ENCODE measurements around the gene SLC8A2.

Gene SLC8A2

GRCh38 chr19:47429140-47429793 lies 42.4 kb downstream of the SLC8A2 start:
- FAIRE-seq, result no peak
- no peak for DNase-seq (ENCODE audit: insufficient read length, low spot score)

GRCh38 chr19:47428177-47428894 lies 43.4 kb downstream of the SLC8A2 start:
- FAIRE-seq (peak; percentile 91), DNase-seq (ENCODE audit: insufficient read length, low spot score) (peak; percentile 86)
- no peak for TF ChIP-seq POLR2A (IDR thresholded peaks at IDR 0.05; ENCODE audit: low read depth, low read length)

More at GRCh38 chr19:47429140-47429793, 42.4 kb downstream of the SLC8A2 start:
- no peak for TF ChIP-seq POLR2A (IDR thresholded peaks at IDR 0.05; ENCODE audit: low read depth, low read length)

GRCh38 chr19:47427241-47428176 lies 44.2 kb downstream of the SLC8A2 start:
- FAIRE-seq, result no peak
- TF ChIP-seq POLR2A (IDR thresholded peaks at IDR 0.05; ENCODE audit: low read depth, low read length), result no peak
- peak; percentile 56 for DNase-seq (ENCODE audit: insufficient read length, low spot score)

- no peak for TF ChIP-seq POLR2A (IDR thresholded peaks at IDR 0.05; ENCODE audit: low read depth, low read length)
- FAIRE-seq, result no peak
- no peak for DNase-seq (ENCODE audit: insufficient read length, low spot score)
These were observed 48.4 kb downstream of the SLC8A2 start for GRCh38 chr19:47423203-47423882.

- DNase-seq (ENCODE audit: insufficient read length, low spot score) (no peak), FAIRE-seq (no peak)
- TF ChIP-seq POLR2A (IDR thresholded peaks at IDR 0.05; ENCODE audit: low read depth, low read length), result no peak
These were observed 49.1 kb downstream of the SLC8A2 start for GRCh38 chr19:47422417-47423163.

- no peak for TF ChIP-seq POLR2A (IDR thresholded peaks at IDR 0.05; ENCODE audit: low read depth, low read length)
- DNase-seq (ENCODE audit: insufficient read length, low spot score), result no peak
- FAIRE-seq, result no peak
These were observed 49.8 kb downstream of the SLC8A2 start for GRCh38 chr19:47421844-47422395.

- FAIRE-seq, result no peak
- DNase-seq (ENCODE audit: insufficient read length, low spot score), result no peak
- no peak for TF ChIP-seq POLR2A (IDR thresholded peaks at IDR 0.05; ENCODE audit: low read depth, low read length)
These were observed 50.4 kb downstream of the SLC8A2 start for GRCh38 chr19:47421244-47421786.

GRCh38 chr19:47419789-47420188 lies 51.9 kb downstream of the SLC8A2 start:
- no peak for TF ChIP-seq POLR2A (IDR thresholded peaks at IDR 0.05; ENCODE audit: low read depth, low read length)
- DNase-seq (ENCODE audit: insufficient read length, low spot score) (no peak), FAIRE-seq (no peak)

GRCh38 chr19:47419030-47419783 lies 52.5 kb downstream of the SLC8A2 start, which contains the start of gene MEIS3:
Gene MEIS3 (minus strand): TSS chr19:47419527. CDS start chr19:47419081, 446 bp downstream.
- no peak for DNase-seq (ENCODE audit: insufficient read length, low spot score)
- 0 out of 2 replicates have a peak, but pooled peaks have one; percentile 22 for TF ChIP-seq POLR2A (IDR thresholded peaks at IDR 0.05; ENCODE audit: low read depth, low read length)
- no peak for FAIRE-seq

GRCh38 chr19:47418692-47419029 lies 53.0 kb downstream of the SLC8A2 start:
- no peak for DNase-seq (ENCODE audit: insufficient read length, low spot score)
- TF ChIP-seq POLR2A (IDR thresholded peaks at IDR 0.05; ENCODE audit: low read depth, low read length), result no peak
- no peak for FAIRE-seq

GRCh38 chr19:47417746-47418691 lies 53.7 kb downstream of the SLC8A2 start:
- FAIRE-seq, result no peak
- no peak for TF ChIP-seq POLR2A (IDR thresholded peaks at IDR 0.05; ENCODE audit: low read depth, low read length)
- no peak for DNase-seq (ENCODE audit: insufficient read length, low spot score)
